ENCODE data around the gene TULP4.
"Not testable (repeated sequence)": the region's sequence is repeated elsewhere in the genome, so short reads cannot be mapped to it uniquely, and the experiment has no call there.

TULP4 gene

DNA sequence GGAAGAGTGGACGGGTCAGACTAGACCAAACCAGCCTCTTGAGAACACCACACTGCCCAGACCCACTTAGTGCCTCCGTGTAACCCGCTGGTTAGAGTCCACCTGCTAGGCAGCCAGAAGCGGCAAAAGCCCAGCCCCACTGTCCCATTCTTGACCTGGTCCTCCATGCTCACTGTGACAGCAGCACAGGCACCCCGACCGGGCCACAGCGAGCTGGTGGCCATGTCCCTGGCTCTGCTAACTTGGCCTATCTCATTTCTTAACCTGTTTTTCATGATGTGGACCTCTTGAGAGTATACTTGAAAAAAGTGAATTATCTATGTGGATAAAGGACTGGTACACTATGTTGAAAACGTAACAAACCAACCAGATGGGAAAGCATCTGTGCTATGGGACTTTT, 202.7 kb downstream of the TULP4 start:
- no peak overlapping the region for H3K27ac ChIP-seq (ENCODE audit: low read depth, low read length, severe bottlenecking)
- no peak overlapping the region for H3K4me3 ChIP-seq (ENCODE audit: extremely low read depth, insufficient read depth, low read length, poor library complexity, severe bottlenecking)
- H3K9me3 ChIP-seq (ENCODE audit: control insufficient read depth, low read length), result no peaks in the 10 kb centered on the region
- WGBS, 2 experiments (ENCODE audit: insufficient coverage in 2 of 2), result 92 to 96% methylated on average over 5 to 8 of the region's 8 CpGs
- H3K4me1 ChIP-seq (ENCODE audit: control insufficient read depth, insufficient read depth, low read length, poor library complexity, severe bottlenecking), result peaks cover 9% of the 10 kb centered on the region
- H3K36me3 ChIP-seq (ENCODE audit: control insufficient read depth, insufficient read depth, low read length), result peaks cover 19% of the 10 kb centered on the region

DNA sequence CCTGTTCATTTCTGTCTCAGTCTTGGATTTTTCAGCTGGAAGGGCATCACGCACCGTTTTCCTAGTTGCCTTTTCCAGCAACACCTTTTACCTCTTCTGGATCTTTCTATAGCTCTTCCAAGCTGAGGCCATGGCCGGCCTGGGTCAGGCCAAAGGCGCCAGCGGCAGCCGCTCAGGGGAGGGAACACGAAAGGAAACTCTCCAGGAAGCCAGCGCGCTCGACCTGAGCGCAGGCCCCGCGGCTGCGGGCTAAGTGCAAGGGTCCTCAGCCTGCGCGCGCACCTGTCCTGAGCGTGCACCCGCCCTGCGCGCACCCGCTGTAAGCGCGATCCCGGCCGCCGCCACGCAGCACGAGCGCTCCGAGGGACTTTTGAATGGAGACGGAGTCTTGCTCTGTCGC, 203.8 kb downstream of the TULP4 start:
- H3K36me3 ChIP-seq (ENCODE audit: control insufficient read depth, insufficient read depth, low read length), result peaks cover 9% of the 10 kb centered on the region
- WGBS, 2 experiments (ENCODE audit: insufficient coverage in 2 of 2), result 92 to 96% methylated on average over 32 to 33 of the region's 33 CpGs
- no peaks in the 10 kb centered on the region for H3K9me3 ChIP-seq (ENCODE audit: control insufficient read depth, low read length)

DNA sequence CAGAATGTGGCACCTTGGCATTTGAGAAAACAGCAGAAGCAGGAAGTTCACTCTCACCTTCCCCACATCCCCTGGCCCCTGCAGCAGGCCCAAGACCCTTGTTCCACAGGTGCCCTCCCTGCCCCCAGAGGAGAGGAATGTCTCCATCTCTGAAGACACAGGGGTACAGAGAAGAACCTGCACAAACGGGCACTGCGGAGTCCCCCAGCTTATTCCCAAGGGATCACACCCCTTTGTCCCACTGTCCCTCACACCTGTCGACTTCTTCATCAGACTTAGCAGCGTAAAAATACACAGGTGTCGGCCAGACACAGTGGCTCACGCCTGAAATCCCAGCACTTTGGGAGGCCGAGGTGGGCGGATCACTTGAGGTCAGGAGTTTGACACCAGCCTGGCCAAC, 204.8 kb downstream of the TULP4 start:
- Histone ChIP-seq H3K36me3 (ENCODE audit: control insufficient read depth, insufficient read depth, low read length) (peaks cover 2% of the 10 kb centered on the region), H3K4me1 (ENCODE audit: control insufficient read depth, insufficient read depth, low read length, poor library complexity, severe bottlenecking) (peaks cover 9% of the 10 kb centered on the region), H3K4me3 (ENCODE audit: extremely low read depth, insufficient read depth, low read length, poor library complexity, severe bottlenecking) (no peak overlapping the region), H3K9me3 (ENCODE audit: control insufficient read depth, low read length) (no peaks in the 10 kb centered on the region), H3K27ac (ENCODE audit: low read depth, low read length, severe bottlenecking) (no peak overlapping the region)
- WGBS, 2 experiments (ENCODE audit: insufficient coverage in 2 of 2), result 89 to 93% methylated on average over 3 to 5 of the region's 8 CpGs

More for the DNA sequence above, 203.8 kb downstream of the TULP4 start:
- H3K4me1 ChIP-seq (ENCODE audit: control insufficient read depth, insufficient read depth, low read length, poor library complexity, severe bottlenecking), result peaks cover 9% of the 10 kb centered on the region
- no peak overlapping the region for H3K4me3 ChIP-seq (ENCODE audit: extremely low read depth, insufficient read depth, low read length, poor library complexity, severe bottlenecking)
- H3K27ac ChIP-seq (ENCODE audit: low read depth, low read length, severe bottlenecking), result no peak overlapping the region

DNA sequence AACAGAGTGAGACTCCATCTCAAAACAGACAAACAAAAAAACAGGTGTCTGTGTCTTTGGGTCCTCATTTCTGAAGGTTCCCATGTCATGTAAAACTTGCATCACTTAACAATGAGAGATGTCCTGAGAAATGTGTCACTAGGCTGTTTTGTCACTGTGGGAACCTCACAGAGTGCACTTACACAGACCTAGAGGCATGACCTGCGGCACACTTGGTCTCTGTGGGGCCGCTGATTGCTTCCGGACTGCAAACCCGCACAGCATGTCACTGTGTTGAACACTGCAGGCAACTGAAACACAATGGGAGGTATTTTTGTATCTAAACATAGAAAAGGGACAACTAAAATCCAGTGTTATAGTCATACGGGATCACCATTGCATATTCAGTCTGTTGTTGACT, 205.3 kb downstream of the TULP4 start:
- Histone ChIP-seq H3K4me3 (ENCODE audit: extremely low read depth, insufficient read depth, low read length, poor library complexity, severe bottlenecking) (no peak overlapping the region), H3K27ac (ENCODE audit: low read depth, low read length, severe bottlenecking) (no peak overlapping the region), H3K36me3 (ENCODE audit: control insufficient read depth, insufficient read depth, low read length) (peaks cover 2% of the 10 kb centered on the region), H3K9me3 (ENCODE audit: control insufficient read depth, low read length) (no peaks in the 10 kb centered on the region), H3K4me1 (ENCODE audit: control insufficient read depth, insufficient read depth, low read length, poor library complexity, severe bottlenecking) (peaks cover 9% of the 10 kb centered on the region)
- WGBS, 2 experiments (ENCODE audit: insufficient coverage in 2 of 2), result 77 to 80% methylated on average over 3 to 5 of the region's 5 CpGs

DNA sequence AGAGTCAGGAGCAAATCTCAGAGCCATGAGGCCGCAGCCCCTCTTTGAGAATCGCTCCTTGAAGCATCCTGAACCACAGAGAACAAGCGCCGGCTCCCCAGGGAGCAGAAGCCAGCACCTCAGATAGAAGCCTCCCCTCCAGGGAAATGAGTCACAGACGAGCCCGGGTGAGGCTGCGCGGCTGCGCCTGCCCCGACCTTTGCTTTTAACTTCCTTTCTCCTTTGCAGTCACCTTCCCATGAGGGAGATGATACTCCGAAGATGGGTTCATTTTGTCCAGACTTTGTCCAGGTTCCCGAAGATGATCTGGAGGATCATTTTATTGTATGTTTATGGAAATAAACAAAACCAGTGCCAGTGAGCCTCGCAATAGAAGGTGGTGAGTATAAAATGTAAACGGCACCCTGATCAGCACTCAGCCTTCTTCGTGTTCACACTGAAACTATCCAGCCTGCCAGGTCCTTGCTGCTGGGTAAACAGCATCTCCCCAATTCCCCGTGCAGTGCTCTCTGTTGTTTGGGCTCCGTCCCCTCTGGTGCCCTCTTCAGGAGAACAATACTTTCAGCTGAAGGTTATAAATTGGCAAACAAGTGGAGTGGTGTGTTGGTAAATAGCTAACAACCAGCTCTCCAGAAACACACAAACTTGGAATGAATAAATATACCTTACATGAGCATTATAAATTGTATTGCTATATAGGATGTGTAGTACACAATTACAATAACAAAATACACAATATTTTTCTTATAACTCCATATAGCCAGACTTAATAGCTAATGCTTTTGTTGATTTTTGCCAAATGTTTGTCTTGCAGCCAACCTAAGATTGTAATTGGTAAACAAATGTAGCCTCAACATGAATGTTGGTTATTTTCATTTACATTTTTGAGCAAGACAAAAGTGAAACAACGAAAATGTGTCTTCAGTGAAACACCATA, 206.2 kb downstream of the TULP4 start:
- no peaks in the 10 kb centered on the region for H3K9me3 ChIP-seq (ENCODE audit: control insufficient read depth, low read length)
- peak overlapping the region; percentile 80 for H3K27ac ChIP-seq (ENCODE audit: low read depth, low read length, severe bottlenecking)
- H3K4me1 ChIP-seq (ENCODE audit: control insufficient read depth, insufficient read depth, low read length, poor library complexity, severe bottlenecking), result peaks cover 9% of the 10 kb centered on the region
- H3K36me3 ChIP-seq (ENCODE audit: control insufficient read depth, insufficient read depth, low read length), result peaks cover 2% of the 10 kb centered on the region
- H3K4me3 ChIP-seq (ENCODE audit: extremely low read depth, insufficient read depth, low read length, poor library complexity, severe bottlenecking), result peak overlapping the region; percentile 27
- 11 to 14% methylated on average over 7 to 8 of the region's 18 CpGs for WGBS, 2 experiments (ENCODE audit: insufficient coverage in 2 of 2)

DNA sequence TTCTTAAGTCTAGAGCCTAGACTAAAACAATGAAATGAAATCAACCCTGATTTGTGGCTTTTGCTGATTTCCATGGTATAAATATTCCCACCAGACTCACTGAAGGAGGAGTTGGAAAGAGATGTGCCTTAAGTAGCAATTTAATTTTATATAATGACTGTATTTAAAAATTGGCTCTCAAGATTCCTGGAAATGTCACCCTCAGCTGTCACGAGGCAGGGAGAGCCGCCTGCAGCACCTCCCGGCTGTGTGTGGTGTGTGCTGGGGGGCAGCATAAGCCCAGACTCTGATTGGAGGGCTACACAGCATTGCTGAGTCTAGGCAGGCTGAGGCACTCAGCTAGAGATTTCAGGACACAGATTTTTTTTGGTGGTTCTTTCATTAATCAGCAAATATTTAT, 207.0 kb downstream of the TULP4 start:
- Histone ChIP-seq H3K9me3 (ENCODE audit: control insufficient read depth, low read length) (no peaks in the 10 kb centered on the region), H3K36me3 (ENCODE audit: control insufficient read depth, insufficient read depth, low read length) (no peaks in the 10 kb centered on the region), H3K4me3 (ENCODE audit: extremely low read depth, insufficient read depth, low read length, poor library complexity, severe bottlenecking) (no peak overlapping the region), H3K27ac (ENCODE audit: low read depth, low read length, severe bottlenecking) (no peak overlapping the region), H3K4me1 (ENCODE audit: control insufficient read depth, insufficient read depth, low read length, poor library complexity, severe bottlenecking) (peaks cover 9% of the 10 kb centered on the region)
- 71 to 92% methylated on average over 1 to 3 of the region's 3 CpGs for WGBS, 2 experiments (ENCODE audit: insufficient coverage in 2 of 2)

DNA sequence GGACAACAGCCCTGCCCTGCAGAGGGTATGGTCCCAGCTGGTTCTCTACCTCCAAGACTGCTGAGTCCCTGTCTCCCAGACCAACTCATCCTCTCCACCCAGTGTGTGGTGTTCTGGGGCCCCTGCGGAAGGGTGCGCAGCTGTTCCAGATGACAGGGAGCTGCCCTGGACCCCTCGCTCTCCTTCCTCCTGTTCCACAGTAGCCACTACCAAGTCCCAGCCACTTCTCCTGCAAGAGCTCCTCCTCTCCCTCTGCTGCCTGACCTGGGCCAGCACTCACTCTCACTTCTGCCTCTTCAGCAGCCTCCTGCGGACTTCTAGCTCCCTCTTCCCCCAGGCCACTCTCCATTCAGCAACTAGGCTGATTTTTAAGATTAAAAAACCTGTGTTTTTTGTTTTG, 207.5 kb downstream of the TULP4 start:
- peaks cover 9% of the 10 kb centered on the region for H3K4me1 ChIP-seq (ENCODE audit: control insufficient read depth, insufficient read depth, low read length, poor library complexity, severe bottlenecking)
- H3K27ac ChIP-seq (ENCODE audit: low read depth, low read length, severe bottlenecking), result no peak overlapping the region
- no peaks in the 10 kb centered on the region for H3K9me3 ChIP-seq (ENCODE audit: control insufficient read depth, low read length)
- 76 to 80% methylated on average over 3 of the region's 4 CpGs for whole genome bisulfite sequencing, 2 experiments (ENCODE audit: insufficient coverage in 2 of 2)
- no peaks in the 10 kb centered on the region for H3K36me3 ChIP-seq (ENCODE audit: control insufficient read depth, insufficient read depth, low read length)
- no peak overlapping the region for H3K4me3 ChIP-seq (ENCODE audit: extremely low read depth, insufficient read depth, low read length, poor library complexity, severe bottlenecking)

DNA sequence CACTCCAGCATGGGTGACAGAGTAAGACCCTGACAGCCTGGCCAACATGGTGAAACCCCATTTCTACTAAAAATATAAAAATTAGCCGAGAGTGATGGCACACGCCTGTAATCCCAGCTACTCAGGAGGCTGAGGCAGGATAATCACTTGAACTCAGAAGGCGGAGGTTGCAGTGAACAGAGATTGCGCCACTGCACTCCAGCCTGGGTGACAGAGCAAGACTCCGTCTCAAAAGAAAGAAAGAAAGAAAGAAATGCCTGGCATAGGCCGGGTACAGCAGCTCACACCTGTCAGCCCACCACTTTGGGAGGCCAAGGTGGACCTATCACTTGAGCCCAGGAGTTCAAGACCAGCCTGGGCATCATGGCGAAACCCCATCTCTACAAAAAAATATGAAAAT, 208.7 kb downstream of the TULP4 start:
- WGBS, 2 experiments (ENCODE audit: insufficient coverage in 2 of 2), result 91 to 92% methylated on average over 6 of the region's 7 CpGs
- H3K4me1 ChIP-seq (ENCODE audit: control insufficient read depth, insufficient read depth, low read length, poor library complexity, severe bottlenecking); H3K27ac ChIP-seq (ENCODE audit: low read depth, low read length, severe bottlenecking); H3K4me3 ChIP-seq (ENCODE audit: extremely low read depth, insufficient read depth, low read length, poor library complexity, severe bottlenecking); H3K9me3 ChIP-seq (ENCODE audit: control insufficient read depth, low read length); H3K36me3 ChIP-seq (ENCODE audit: control insufficient read depth, insufficient read depth, low read length): not testable (repeated sequence)

DNA sequence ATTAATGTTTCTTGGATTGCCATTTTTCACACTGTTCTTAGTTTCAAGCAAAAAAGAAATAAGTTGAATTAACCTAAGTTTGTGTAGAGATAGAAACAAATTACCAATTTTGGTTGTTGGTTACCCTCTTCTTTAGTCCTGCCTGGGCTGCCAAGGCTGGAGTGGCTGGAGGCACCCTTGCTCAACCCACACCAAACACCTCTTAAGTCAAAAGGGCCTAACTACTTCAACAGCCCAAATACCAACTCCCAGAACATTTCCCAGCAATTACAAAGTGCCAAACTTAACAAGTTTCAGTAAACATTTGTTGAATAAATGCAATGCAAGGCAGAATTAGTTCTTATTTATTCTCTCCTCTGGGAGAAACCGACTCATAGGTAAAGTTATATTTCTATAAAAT, 209.5 kb downstream of the TULP4 start:
- Histone ChIP-seq H3K27ac (ENCODE audit: low read depth, low read length, severe bottlenecking) (no peak overlapping the region), H3K36me3 (ENCODE audit: control insufficient read depth, insufficient read depth, low read length) (no peaks in the 10 kb centered on the region), H3K4me1 (ENCODE audit: control insufficient read depth, insufficient read depth, low read length, poor library complexity, severe bottlenecking) (peaks cover 9% of the 10 kb centered on the region), H3K4me3 (ENCODE audit: extremely low read depth, insufficient read depth, low read length, poor library complexity, severe bottlenecking) (no peak overlapping the region), H3K9me3 (ENCODE audit: control insufficient read depth, low read length) (no peaks in the 10 kb centered on the region)
- no CpG with 5 or more reads among the region's 1 CpG for WGBS, 2 experiments (ENCODE audit: insufficient coverage in 2 of 2)

DNA sequence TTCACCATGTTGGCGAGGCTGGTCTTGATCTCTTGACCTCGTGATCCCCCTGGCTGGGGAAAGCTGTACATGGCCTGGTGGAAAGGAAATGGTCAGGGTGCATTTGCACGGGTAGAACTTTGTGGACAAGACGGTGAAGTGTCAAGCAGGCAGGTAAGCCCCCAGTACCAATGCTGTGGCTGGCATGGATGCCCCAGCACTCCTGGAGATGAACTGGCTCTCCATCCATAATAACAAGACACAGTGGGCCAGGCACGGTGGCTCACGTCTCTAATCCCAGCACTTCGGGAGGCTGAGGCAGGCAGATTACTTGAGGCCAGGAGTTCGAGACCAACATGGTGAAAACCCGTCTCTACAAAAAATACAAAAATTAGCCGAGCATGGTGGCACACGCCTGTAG, 210.4 kb downstream of the TULP4 start:
- no peaks in the 10 kb centered on the region for H3K36me3 ChIP-seq (ENCODE audit: control insufficient read depth, insufficient read depth, low read length)
- no peak overlapping the region for H3K4me3 ChIP-seq (ENCODE audit: extremely low read depth, insufficient read depth, low read length, poor library complexity, severe bottlenecking)
- WGBS, 2 experiments (ENCODE audit: insufficient coverage in 2 of 2), result 98 to 99% methylated on average over 9 to 11 of the region's 11 CpGs
- no peak overlapping the region for H3K27ac ChIP-seq (ENCODE audit: low read depth, low read length, severe bottlenecking)
- H3K4me1 ChIP-seq (ENCODE audit: control insufficient read depth, insufficient read depth, low read length, poor library complexity, severe bottlenecking), result peaks cover 9% of the 10 kb centered on the region
- peaks cover 2% of the 10 kb centered on the region for H3K9me3 ChIP-seq (ENCODE audit: control insufficient read depth, low read length)

DNA sequence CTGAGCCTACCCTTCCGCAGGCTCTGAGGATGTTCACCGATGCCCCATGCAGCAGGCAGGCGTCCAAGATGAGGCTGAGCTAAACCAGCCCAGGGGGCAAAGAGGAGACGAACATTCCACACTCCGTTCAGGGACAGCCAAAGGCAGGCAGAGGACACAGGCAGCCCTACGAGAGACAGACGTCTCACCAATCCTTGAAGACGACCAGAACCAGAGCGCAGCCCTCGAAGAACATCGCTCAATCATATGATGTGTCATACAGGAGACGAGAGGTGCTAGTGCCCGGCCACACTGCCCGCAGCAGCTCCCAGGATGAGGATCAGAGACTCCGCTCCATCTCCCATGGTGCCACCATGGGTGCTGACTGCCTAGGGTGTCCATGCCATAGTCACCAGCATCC, 212.0 kb downstream of the TULP4 start:
- Histone ChIP-seq H3K36me3 (ENCODE audit: control insufficient read depth, insufficient read depth, low read length) (no peaks in the 10 kb centered on the region), H3K4me1 (ENCODE audit: control insufficient read depth, insufficient read depth, low read length, poor library complexity, severe bottlenecking) (no peaks in the 10 kb centered on the region), H3K9me3 (ENCODE audit: control insufficient read depth, low read length) (peaks cover 4% of the 10 kb centered on the region), H3K4me3 (ENCODE audit: extremely low read depth, insufficient read depth, low read length, poor library complexity, severe bottlenecking) (no peak overlapping the region), H3K27ac (ENCODE audit: low read depth, low read length, severe bottlenecking) (no peak overlapping the region)
- 95 to 96% methylated on average over 15 of the region's 15 CpGs for WGBS, 2 experiments (ENCODE audit: insufficient coverage in 2 of 2)
